ENCODE data around the gene GSTM2. TPM values are rescaled to one million over a fixed set of nuclear protein-coding genes. Genes with fewer than 3 reads are reported as not detected.

GSTM2 gene
- total RNA-seq: 10.2 and 18.0 TPM in 2 replicates

DNA sequence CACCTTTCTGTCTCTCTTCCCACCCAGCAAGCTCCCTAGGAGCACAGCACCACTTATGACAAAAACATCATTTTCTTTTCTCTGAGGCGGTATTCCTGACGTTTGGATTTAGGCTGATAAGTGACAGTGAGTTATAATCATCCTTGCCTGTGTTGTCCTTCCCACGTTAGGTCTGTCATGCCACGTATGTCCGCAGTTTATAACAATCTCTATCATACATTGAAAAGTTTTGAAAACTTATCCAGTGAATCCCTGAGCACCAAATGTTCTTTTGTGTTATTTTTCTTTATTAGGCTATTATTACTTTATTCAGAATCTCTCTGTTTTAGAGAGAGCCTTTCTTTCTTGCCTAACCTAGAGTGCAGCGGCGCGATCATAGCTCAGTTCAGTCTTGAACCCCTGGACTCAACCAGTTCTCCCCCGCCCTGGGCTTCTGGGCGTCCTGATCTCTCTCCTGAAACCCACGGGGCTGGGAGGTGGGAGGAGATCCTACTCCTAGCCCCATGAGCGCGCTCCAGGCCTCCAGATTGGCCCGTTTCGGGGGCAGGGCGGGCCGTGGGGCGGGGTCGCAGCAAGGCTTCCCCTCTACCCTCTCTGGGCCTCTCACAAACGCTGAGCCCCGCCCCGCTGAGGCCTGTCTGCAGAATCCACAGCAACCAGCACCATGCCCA, at the start of gene GSTM2:
Gene GSTM2 (plus strand): TSS at position 606 of the 671 bp plus-strand sequence. CDS start 59 bp downstream, at position 665.

DNA sequence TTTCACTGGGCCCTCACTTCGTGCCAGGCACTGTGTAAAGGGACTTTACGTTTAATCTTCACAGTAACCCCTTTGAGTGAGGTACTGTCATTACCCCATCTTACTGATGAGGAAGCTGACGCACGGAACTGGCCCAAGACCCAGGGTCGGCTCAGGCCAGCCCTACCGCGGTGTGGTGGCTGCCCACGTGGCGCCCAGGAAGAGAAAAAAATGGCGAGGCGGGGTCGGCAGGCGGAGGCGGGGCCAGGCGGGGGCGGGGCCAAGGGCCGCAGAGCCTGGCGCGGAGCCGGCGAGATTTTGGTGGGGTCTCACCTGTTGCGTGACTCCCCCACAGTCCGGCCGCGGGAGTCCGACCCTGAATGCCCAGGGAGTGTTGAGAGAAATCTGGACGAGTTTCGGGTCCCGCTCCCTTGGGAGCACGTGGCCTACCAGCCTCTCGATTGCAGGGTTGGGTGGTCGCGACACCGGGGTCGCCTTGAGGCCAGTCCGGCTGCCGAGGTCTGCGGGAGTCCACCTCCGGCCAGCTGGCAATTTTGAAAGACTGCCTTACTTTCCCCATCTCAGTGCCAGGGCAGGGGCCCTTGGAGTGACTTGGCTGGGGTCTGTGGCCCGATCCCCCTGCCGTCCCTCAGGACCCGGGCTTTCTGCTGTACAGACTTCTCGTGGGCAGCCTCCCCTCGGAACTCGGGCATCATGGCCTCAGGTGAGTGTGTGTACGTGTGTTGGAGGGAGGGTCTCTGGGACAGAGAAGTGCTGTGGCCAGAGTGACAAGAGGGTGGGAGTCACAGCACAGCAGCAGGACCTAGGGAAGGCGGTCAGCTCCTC, 48.1 kb upstream of the GSTM2 start, which contains the start of the genes AMPD2 and GNAT2:
Gene AMPD2 (plus strand): TSS at position 262 of the 825 bp plus-strand sequence. CDS start 1,339 bp downstream, outside the sequence.
Gene GNAT2 (minus strand): TSS at position 41 of the 825 bp plus-strand sequence. CDS start 6,746 bp downstream, outside the sequence.

DNA sequence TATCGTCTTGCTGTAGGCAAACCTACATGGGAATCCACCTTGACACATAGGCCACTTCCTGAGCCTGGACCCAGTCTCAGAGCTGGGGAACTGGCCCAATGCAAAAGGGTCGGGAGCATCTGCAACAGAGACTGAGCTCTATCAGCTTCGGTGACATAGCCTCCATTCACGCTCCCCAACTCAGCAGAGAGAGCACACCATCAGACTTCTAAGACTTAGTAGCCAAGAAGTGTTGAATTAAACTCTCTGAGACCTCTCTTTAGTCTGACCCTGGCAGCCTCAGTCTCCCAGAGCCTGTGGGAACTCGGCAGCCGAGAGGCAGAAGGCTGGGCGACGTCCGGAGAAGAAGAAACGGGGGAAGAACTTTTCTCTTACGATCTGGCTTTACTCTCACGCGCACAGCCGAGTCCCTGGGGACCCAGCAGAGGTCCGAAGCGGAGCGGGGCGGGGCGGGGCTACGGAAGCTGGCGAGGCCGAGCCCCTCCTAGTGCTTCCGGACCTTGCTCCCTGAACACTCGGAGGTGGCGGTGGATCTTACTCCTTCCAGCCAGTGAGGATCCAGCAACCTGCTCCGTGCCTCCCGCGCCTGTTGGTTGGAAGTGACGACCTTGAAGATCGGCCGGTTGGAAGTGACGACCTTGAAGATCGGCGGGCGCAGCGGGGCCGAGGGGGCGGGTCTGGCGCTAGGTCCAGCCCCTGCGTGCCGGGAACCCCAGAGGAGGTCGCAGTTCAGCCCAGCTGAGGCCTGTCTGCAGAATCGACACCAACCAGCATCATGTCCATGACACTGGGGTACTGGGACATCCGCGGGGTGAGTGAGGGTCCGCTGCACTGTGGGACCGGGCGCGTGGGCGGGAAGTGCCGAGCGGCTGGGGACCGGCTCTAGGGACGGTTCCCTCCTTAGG, 12.0 kb upstream of the GSTM2 start, which contains the start of gene GSTM4:
Gene GSTM4 (plus strand): TSS at position 485 of the 905 bp plus-strand sequence. CDS start 291 bp downstream, at position 776.

GRCh38 chr1:109687641-109688499, 20.0 kb downstream of the GSTM2 start, which contains the start of gene GSTM1:
Gene GSTM1, plus strand, starts transcription at chr1:109687817. Its CDS starts 57 bp downstream, at chr1:109687874.

GRCh38 chr1:109711593-109712320, 43.9 kb downstream of the GSTM2 start, which contains the start of gene GSTM5:
Gene GSTM5, plus strand, starts transcription at chr1:109712251. Its CDS starts 62 bp downstream, at chr1:109712313.

Other genes starting within 250 kb of the GSTM2 start
- 54.5 and 64.3 TPM in 2 replicates for gene PSMA5, start 241.6 kb upstream of the GSTM2 start, total RNA-seq
- gene SYPL2, start 201.5 kb upstream of the GSTM2 start, total RNA-seq: 2.0 and 5.5 TPM in 2 replicates
- 2.7 and 5.9 TPM in 2 replicates for gene ATXN7L2, start 184.2 kb upstream of the GSTM2 start, total RNA-seq
- gene CYB561D1, start 174.0 kb upstream of the GSTM2 start, total RNA-seq: 4.5 and 4.8 TPM in 2 replicates
- gene AMIGO1, start 158.3 kb upstream of the GSTM2 start, total RNA-seq: 0.39 and 0.73 TPM in 2 replicates
- under 0.01 and 0.39 TPM in 2 replicates for gene GPR61, start 128.2 kb upstream of the GSTM2 start, total RNA-seq
- gene GNAI3, start 119.4 kb upstream of the GSTM2 start, total RNA-seq: 14.0 and 16.6 TPM in 2 replicates
- gene GNAT2, start 48.4 kb upstream of the GSTM2 start, total RNA-seq: not detected in 2 replicates
- 59.5 and 63.7 TPM in 2 replicates for gene AMPD2, start 48.2 kb upstream of the GSTM2 start, total RNA-seq
- gene GSTM4, start 12.0 kb upstream of the GSTM2 start, total RNA-seq: 5.9 and 10.2 TPM in 2 replicates
- 13.7 and 16.2 TPM in 2 replicates for gene GSTM1, start 19.8 kb downstream of the GSTM2 start, total RNA-seq
- gene GSTM5, start 44.2 kb downstream of the GSTM2 start, total RNA-seq: 2.0 and 4.4 TPM in 2 replicates
- 37.1 and 37.5 TPM in 2 replicates for gene GSTM3, start 73.0 kb downstream of the GSTM2 start, total RNA-seq
- gene EPS8L3, start 95.9 kb downstream of the GSTM2 start, total RNA-seq: not detected in 2 replicates
- gene CSF1, start 242.8 kb downstream of the GSTM2 start, total RNA-seq: 45.0 and 64.7 TPM in 2 replicates